K562 (cell line): ENCODE data around the gene FOXA3. TPM values are rescaled to one million over a fixed set of nuclear protein-coding genes. Genes with fewer than 3 reads are reported as not detected.
A peak's percentile ranks its signal among the peaks of the same experiment; 100 is the strongest.

Experiments used
- AFF1 ChIP-seq, 2 experiments: fragments of 450-650 bp; IDR thresholded peaks; 2 replicates each; pipeline ENCODE4 v1.6.1; 2018; ENCODE audit warnings: mild to moderate bottlenecking in 2 of 2, low read depth in 1 of 2; ENCODE audit not compliant: partially characterized antibody in 2 of 2
- EP400 ChIP-seq: fragments of 450-650 bp; IDR thresholded peaks from 2 replicates; pipeline ENCODE4 v1.6.1; 2017; ENCODE audit warnings: antibody characterized with exemption, mild to moderate bottlenecking, moderate library complexity
- ESRRA ChIP-seq: fragments of 450-650 bp; IDR thresholded peaks from 2 replicates; pipeline ENCODE4 v1.6.1; 2014; ENCODE audit warnings: low read depth, mild to moderate bottlenecking, moderate library complexity, borderline replicate concordance
- MITF ChIP-seq: IDR thresholded peaks from 2 replicates; pipeline ENCODE4 v1.6.1; 2014; ENCODE audit warnings: antibody characterized with exemption
- NFATC3 ChIP-seq: fragments of 450-650 bp; IDR thresholded peaks from 2 replicates; pipeline ENCODE4 v1.6.1; 2017; ENCODE audit warnings: mild to moderate bottlenecking
- PHB ChIP-seq: fragments of 250-450 bp; sonication (Bioruptor Pico); IDR thresholded peaks from 2 replicates; pipeline ENCODE4 v1.5.0; 2021
- POLR2AphosphoS5 ChIP-seq: IDR thresholded peaks from 2 replicates; pipeline ENCODE4 v1.6.1; 2011; ENCODE audit warnings: mild to moderate bottlenecking, low read depth, low read length, moderate library complexity; ENCODE audit not compliant: control insufficient read depth, insufficient read depth
- RCOR1 ChIP-seq, 2 experiments: IDR thresholded peaks; 2 replicates each; pipeline ENCODE4 v1.6.1; 2012; ENCODE audit warnings: low read depth in 2 of 2, low read length in 2 of 2, borderline replicate concordance in 1 of 2, improper control_type of control experiment in 1 of 2
- SPI1 ChIP-seq: IDR thresholded peaks from 2 replicates; pipeline ENCODE4 v1.6.1; 2011; ENCODE audit warnings: low read depth, low read length, control low read depth, borderline replicate concordance
- STAT5B ChIP-seq: fragments of 250-450 bp; sonication (Bioruptor Pico); IDR thresholded peaks from 2 replicates; pipeline ENCODE4 v1.8.0; 2021; ENCODE audit warnings: mild to moderate bottlenecking, inconsistent platforms
- USF2 ChIP-seq: sonication (generic); formaldehyde crosslinking; IDR thresholded peaks from 2 replicates; pipeline ENCODE4 v1.5.0; 2020; ENCODE audit warnings: missing genetic modification reagents
- ZNF197 ChIP-seq: fragments of 200-800 bp; sonication (Bioruptor generic); IDR thresholded peaks from 2 replicates; pipeline ENCODE4 v1.6.1; 2016; ENCODE audit warnings: low read depth, missing genetic modification characterization, missing compliant biosample characterization
- ZNF696 ChIP-seq: fragments of 250-450 bp; sonication (Bioruptor Pico); conservative IDR thresholded peaks from 2 replicates; pipeline ENCODE4 v1.4.0; 2020; ENCODE audit warnings: mild to moderate bottlenecking, moderate library complexity
- polyA plus RNA-seq, 8 experiments: library from polyadenylated mRNA; depleted of rRNA in 4 of 8; stranded (reverse) in 5 of 8; unstranded in 3 of 8; fragments of >200 nt; fragmentation: Nextera tagmentation in 2 of 8; fragmentation: Illumina TruSeq in 1 of 8; extraction: Ambion mirVana in 2 of 8; extraction: Trizol in 1 of 8; gene quantifications; 2 replicates each; pipeline versions ENCODE4 v1.2.1 to v1.2.3, GENCODE V29; 2011 to 2014; ENCODE audit warnings: inconsistent platforms in 1 of 8, missing spikeins in 1 of 8
- total RNA-seq, 7 experiments: library from RNA; depleted of rRNA in 6 of 7; stranded (reverse); fragments of >200 nt in 6 of 7; fragmentation: Illumina TruSeq in 2 of 7; extraction: Trizol in 2 of 7; gene quantifications; 2 replicates each; pipeline versions ENCODE4 v1.2.1 to v1.2.3, GENCODE V29; 2011 to 2021; ENCODE audit warnings: low replicate concordance in 1 of 7
- TF ChIP-seq, protein P1 (sequence below): fragments of 450-650 bp; IDR thresholded peaks from 2 replicates; pipeline ENCODE4 v1.6.1; 2016; ENCODE audit warnings: antibody characterized with exemption
- TF ChIP-seq, protein P2 (sequence below): sonication (generic); formaldehyde crosslinking; IDR thresholded peaks from 2 replicates; pipeline ENCODE4 v1.8.0; 2022; ENCODE audit warnings: mild to moderate bottlenecking, missing genetic modification reagents
- TF ChIP-seq, protein P3 (sequence below): fragments of 450-650 bp; IDR thresholded peaks from 2 replicates; pipeline ENCODE4 v1.6.1; 2016; ENCODE audit warnings: borderline replicate concordance

The FOXA3 gene
- total and polyA plus RNA-seq, 9 of the 15 experiments (the other 6 are each of a cell fraction or from before 2014, with no cell fraction given), result 1.3 to 15.5 (median 4.7) TPM

DNA sequence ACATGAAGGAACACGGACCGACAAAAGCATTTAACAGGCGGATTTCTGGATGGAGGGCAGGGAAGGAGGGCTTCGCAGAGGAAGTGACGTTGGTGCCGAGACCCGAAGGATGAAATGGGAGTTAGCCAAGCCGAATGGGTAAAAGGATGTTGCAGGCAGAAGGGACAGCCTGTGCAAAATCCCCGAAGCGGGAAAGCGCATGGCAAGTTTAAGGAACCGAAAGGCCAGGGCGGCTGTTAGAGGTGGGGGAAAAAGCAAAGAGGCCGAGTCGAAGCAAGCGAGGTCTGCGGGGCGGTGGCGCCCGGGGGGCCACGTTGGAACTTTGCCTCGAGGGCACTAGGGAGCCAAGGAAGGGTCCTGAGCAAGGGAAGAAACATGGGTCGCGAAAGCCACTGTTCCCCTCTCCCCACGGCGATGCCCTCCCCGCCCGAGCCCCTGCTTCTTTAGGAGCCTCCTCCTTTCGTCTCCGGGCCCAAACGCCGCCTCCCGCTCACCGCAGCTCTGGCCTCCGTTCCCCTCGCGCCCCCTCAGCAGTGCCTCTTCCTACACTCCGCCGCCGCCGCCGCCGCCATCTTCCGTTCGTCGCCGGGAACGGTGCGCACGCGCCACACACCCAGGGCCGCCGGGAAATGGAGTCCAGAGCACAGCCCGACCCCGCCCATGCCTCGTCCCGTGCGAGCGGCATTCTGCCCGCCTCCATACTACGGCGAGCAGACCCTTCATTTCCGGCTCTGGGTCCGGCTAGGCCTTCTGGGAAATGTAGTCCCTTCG, 1.4 kb upstream of the FOXA3 start, which contains the start of gene SYMPK (continued):
- TF ChIP-seq ZNF696 (CRISPR knock-in tag) (no peak), PHB (peak; percentile 85; the same call in 1 of the 2 replicates), POLR2AphosphoS5 (peak; percentile 51; the same call in 1 of the 2 replicates), ESRRA (peak; percentile 17; the same call in 1 of the 2 replicates), SPI1 (peak; percentile 75), EP400 (peak; percentile 82), ZNF197 (CRISPR knock-in tag) (0 out of 2 replicates have a peak, but pooled peaks have one; percentile 89), USF2 (peak; percentile 72), NFATC3 (no peak), MITF (0 out of 2 replicates have a peak, but pooled peaks have one; percentile 40), AFF1 (IDR thresholded peaks at IDR 0.05; ENCODE audit: low read depth in 1 of 2, partially characterized antibody in 2 of 2) (peak; percentile 69 to 97), STAT5B (CRISPR knock-in tag) (no peak), RCOR1 (IDR thresholded peaks at IDR 0.05; ENCODE audit: borderline replicate concordance in 1 of 2, low read depth in 2 of 2, low read length in 2 of 2) (peak in 1 of 2 experiments; percentile 23; a peak in 1 of 4 replicates)
- TF ChIP-seq, protein P1, sequence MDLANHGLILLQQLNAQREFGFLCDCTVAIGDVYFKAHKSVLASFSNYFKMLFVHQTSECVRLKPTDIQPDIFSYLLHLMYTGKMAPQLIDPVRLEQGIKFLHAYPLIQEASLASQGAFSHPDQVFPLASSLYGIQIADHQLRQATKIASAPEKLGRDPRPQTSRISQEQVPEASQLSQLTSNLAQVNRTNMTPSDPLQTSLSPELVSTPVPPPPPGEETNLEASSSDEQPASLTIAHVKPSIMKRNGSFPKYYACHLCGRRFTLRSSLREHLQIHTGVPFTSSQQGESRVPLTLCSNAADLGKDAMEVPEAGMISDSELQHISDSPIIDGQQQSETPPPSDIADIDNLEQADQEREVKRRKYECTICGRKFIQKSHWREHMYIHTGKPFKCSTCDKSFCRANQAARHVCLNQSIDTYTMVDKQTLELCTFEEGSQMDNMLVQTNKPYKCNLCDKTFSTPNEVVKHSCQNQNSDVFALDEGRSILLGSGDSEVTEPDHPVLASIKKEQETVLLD, result peak; percentile 91
- TF ChIP-seq, protein P2, sequence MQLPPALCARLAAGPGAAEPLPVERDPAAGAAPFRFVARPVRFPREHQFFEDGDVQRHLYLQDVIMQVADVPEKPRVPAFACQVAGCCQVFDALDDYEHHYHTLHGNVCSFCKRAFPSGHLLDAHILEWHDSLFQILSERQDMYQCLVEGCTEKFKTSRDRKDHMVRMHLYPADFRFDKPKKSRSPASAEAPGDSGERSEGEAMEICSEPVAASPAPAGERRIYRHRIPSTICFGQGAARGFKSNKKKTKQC, result no peak; the same call in none of the 2 replicates
- TF ChIP-seq, protein P3, sequence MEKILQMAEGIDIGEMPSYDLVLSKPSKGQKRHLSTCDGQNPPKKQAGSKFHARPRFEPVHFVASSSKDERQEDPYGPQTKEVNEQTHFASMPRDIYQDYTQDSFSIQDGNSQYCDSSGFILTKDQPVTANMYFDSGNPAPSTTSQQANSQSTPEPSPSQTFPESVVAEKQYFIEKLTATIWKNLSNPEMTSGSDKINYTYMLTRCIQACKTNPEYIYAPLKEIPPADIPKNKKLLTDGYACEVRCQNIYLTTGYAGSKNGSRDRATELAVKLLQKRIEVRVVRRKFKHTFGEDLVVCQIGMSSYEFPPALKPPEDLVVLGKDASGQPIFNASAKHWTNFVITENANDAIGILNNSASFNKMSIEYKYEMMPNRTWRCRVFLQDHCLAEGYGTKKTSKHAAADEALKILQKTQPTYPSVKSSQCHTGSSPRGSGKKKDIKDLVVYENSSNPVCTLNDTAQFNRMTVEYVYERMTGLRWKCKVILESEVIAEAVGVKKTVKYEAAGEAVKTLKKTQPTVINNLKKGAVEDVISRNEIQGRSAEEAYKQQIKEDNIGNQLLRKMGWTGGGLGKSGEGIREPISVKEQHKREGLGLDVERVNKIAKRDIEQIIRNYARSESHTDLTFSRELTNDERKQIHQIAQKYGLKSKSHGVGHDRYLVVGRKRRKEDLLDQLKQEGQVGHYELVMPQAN, result peak; percentile 84
